GM11168 (cell line): Measurements from ENCODE around the gene CMTM5.
"Not testable (repeated sequence)": the region's sequence is repeated elsewhere in the genome, so short reads cannot be mapped to it uniquely, and the experiment has no call there.

ENCODE experiments used
- in situ Hi-C: fragments of 300-500 bp; cut with MboI; formaldehyde crosslinking; loops from one replicate; pipeline ENCODE4 v1.12.0; 2022; ENCODE audit warnings: low sequenced_read_pairs; ENCODE audit not compliant: unreplicated experiment

The CMTM5 gene

GRCh38 chr14:23409966-23410635 lies 33.3 kb downstream of the CMTM5 start:
- in situ Hi-C loops: no loop called here

GRCh38 chr14:23411563-23412525 lies 35.0 kb downstream of the CMTM5 start:
- in situ Hi-C loops: no loop called here

- in situ Hi-C loops: no loop called here
Observed at GRCh38 chr14:23413681-23414080, 36.8 kb downstream of the CMTM5 start.

GRCh38 chr14:23414254-23414653 lies 37.4 kb downstream of the CMTM5 start:
- in situ Hi-C loops: no loop called here

GRCh38 chr14:23414906-23415820 lies 38.3 kb downstream of the CMTM5 start:
- in situ Hi-C loops: no loop called here

- in situ Hi-C loops: no loop called here
Observed at GRCh38 chr14:23415821-23416778, 39.3 kb downstream of the CMTM5 start.

GRCh38 chr14:23416801-23417200 lies 40.0 kb downstream of the CMTM5 start:
- in situ Hi-C loops: no loop called here

- in situ Hi-C loops: not testable (repeated sequence)
Observed at GRCh38 chr14:23417269-23417668, 40.4 kb downstream of the CMTM5 start.

GRCh38 chr14:23418021-23418420 lies 41.2 kb downstream of the CMTM5 start:
- in situ Hi-C loops: no loop called here

GRCh38 chr14:23419646-23420045 lies 42.8 kb downstream of the CMTM5 start:
- in situ Hi-C loops: not testable (repeated sequence)

GRCh38 chr14:23421594-23421993 lies 44.7 kb downstream of the CMTM5 start:
- in situ Hi-C loops: no loop called here

GRCh38 chr14:23423657-23424056 lies 46.8 kb downstream of the CMTM5 start:
- in situ Hi-C loops: no loop called here

- in situ Hi-C loops: no loop called here
Observed at GRCh38 chr14:23425169-23425568, 48.3 kb downstream of the CMTM5 start.

- in situ Hi-C loops: not testable (repeated sequence)
Observed at GRCh38 chr14:23425798-23426197, 49.0 kb downstream of the CMTM5 start.

GRCh38 chr14:23428686-23429495 lies 52.0 kb downstream of the CMTM5 start:
- in situ Hi-C loops: no loop called here
